ENCODE data around the gene DNAH6. TPM values are rescaled to one million over a fixed set of nuclear protein-coding genes. Genes with fewer than 3 reads are reported as not detected.

The DNAH6 gene
- total and polyA plus RNA-seq, 2 of the 13 experiments (the other 11 are each of a cell fraction or from before 2014, with no cell fraction given) = 0.01 TPM; not detected in 1

DNA sequence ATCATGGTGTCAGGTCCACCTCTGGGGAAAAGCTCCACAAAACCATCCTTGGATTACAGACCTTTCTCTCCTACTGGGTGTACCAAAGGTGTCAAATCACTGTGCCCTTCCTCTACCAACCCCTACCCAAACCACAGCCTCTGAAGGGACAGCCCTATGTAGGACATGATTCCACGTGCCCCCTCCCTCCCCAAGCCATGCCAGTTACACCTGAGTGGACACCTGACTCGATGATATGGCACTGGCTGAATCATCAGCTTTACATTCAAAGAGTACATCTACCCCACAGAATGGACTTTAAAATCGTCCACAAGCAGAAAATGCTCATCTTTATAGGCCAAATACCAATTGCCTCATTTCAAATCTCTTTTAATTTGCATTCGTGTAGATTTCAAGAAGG lies 338.6 kb downstream of the DNAH6 start:
- TF ChIP-seq DNMT1 (CRISPR knock-in tag; IDR thresholded peaks at IDR 0.05) (no peak), ZNF563 (CRISPR knock-in tag; IDR thresholded peaks at IDR 0.05) (no peak), ZFP41 (CRISPR knock-in tag; IDR thresholded peaks at IDR 0.05; ENCODE audit: borderline replicate concordance) (no peak), KMT2A (CRISPR knock-in tag; IDR thresholded peaks at IDR 0.05) (no peak), ZNF703 (CRISPR knock-in tag; IDR thresholded peaks at IDR 0.05; ENCODE audit: borderline replicate concordance) (no peak), ZNF17 (CRISPR knock-in tag; IDR thresholded peaks at IDR 0.05) (no peak), ARNTL (CRISPR knock-in tag; IDR thresholded peaks at IDR 0.05) (no peak), SMAD9 (CRISPR knock-in tag; IDR thresholded peaks at IDR 0.05) (no peak), ZNF788 (CRISPR knock-in tag; IDR thresholded peaks at IDR 0.05; ENCODE audit: borderline replicate concordance) (no peak), NFYC (CRISPR knock-in tag; IDR thresholded peaks at IDR 0.05) (no peak), NFYB (CRISPR knock-in tag; IDR thresholded peaks at IDR 0.05) (no peak), ZNF556 (CRISPR knock-in tag; IDR thresholded peaks at IDR 0.05; ENCODE audit: borderline replicate concordance) (no peak), FOXO1 (CRISPR knock-in tag; IDR thresholded peaks at IDR 0.05) (no peak), GFI1 (CRISPR knock-in tag; IDR thresholded peaks at IDR 0.05; ENCODE audit: borderline replicate concordance) (no peak)
- TF ChIP-seq, protein P1, sequence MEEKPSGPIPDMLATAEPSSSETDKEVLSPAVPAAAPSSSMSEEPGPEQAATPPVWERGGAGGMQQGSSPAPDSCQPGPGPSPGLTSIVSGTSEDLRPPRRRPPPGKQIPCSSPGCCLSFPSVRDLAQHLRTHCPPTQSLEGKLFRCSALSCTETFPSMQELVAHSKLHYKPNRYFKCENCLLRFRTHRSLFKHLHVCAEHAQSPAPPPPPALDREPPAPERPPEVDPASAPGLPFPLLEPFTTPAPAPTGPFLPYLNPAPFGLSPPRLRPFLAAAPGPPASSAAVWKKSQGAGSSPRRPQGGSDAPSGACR (CRISPR knock-in tag; IDR thresholded peaks at IDR 0.05) = no peak
- TF ChIP-seq, protein P2, sequence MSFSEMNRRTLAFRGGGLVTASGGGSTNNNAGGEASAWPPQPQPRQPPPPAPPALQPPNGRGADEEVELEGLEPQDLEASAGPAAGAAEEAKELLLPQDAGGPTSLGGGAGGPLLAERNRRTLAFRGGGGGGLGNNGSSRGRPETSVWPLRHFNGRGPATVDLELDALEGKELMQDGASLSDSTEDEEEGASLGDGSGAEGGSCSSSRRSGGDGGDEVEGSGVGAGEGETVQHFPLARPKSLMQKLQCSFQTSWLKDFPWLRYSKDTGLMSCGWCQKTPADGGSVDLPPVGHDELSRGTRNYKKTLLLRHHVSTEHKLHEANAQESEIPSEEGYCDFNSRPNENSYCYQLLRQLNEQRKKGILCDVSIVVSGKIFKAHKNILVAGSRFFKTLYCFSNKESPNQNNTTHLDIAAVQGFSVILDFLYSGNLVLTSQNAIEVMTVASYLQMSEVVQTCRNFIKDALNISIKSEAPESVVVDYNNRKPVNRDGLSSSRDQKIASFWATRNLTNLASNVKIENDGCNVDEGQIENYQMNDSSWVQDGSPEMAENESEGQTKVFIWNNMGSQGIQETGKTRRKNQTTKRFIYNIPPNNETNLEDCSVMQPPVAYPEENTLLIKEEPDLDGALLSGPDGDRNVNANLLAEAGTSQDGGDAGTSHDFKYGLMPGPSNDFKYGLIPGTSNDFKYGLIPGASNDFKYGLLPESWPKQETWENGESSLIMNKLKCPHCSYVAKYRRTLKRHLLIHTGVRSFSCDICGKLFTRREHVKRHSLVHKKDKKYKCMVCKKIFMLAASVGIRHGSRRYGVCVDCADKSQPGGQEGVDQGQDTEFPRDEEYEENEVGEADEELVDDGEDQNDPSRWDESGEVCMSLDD (CRISPR knock-in tag; IDR thresholded peaks at IDR 0.05; ENCODE audit: borderline replicate concordance) = no peak
- TF ChIP-seq, protein P3, sequence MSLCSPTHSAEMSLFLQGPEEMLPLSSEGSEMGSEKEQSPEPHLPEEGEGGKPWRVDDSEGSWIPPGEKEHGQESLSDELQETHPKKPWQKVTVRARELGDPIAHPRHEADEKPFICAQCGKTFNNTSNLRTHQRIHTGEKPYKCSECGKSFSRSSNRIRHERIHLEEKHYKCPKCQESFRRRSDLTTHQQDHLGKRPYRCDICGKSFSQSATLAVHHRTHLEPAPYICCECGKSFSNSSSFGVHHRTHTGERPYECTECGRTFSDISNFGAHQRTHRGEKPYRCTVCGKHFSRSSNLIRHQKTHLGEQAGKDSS (CRISPR knock-in tag; IDR thresholded peaks at IDR 0.05; ENCODE audit: borderline replicate concordance, low read depth) = no peak
- no peak overlapping the region for H3K27ac ChIP-seq (ENCODE audit: extremely low read length, insufficient read depth, low read length)
- intact Hi-C loops (cut with micrococcal nuclease; ENCODE audit: unreplicated experiment) (no loop called here), in situ Hi-C loops (cut with HindIII; ENCODE audit: extremely low pct_ligation_motif_present, low pct_unique_long_range_greater_than_20kb) (no loop called here)
- H3K9ac ChIP-seq (ENCODE audit: insufficient read depth, low read depth, low read length) = no peak overlapping the region
- no peaks in the 10 kb centered on the region for H3K79me2 ChIP-seq (ENCODE audit: insufficient read depth, low read length)
- FAIRE-seq = no peak
- no peak overlapping the region for H3K4me2 ChIP-seq (ENCODE audit: low read depth, low read length)
- DNase-seq (ENCODE audit: low spot score) = no peak
- peaks cover 0 to 4% of the 10 kb centered on the region in 2 experiments; a peak in 2 of 5 replicates for H3K27me3 ChIP-seq (ENCODE audit: control insufficient read depth in 1 of 2, insufficient read depth in 2 of 2, low read length in 2 of 2)
- 7% methylated on average over 4 of the region's 4 CpGs for WGBS (ENCODE audit: low lambda C conversion rate)
- CTCF ChIA-PET (ENCODE audit: low intra/inter-chr PET ratio, low total read pairs) = no interaction called here
- H3K36me3 ChIP-seq (replicated peaks in 1 of 2; ENCODE audit: control insufficient read depth in 1 of 2, insufficient read depth in 2 of 2, low read length in 2 of 2) = no peaks in the 10 kb centered on the region
- H3K9me3 ChIP-seq (ENCODE audit: low read length) = no peaks in the 10 kb centered on the region; the same call in 1 of the 2 replicates
- H3K4me3 ChIP-seq (replicated peaks in 1 of 3; ENCODE audit: insufficient read depth in 1 of 3, low read depth in 2 of 3, low read length in 3 of 3) = no peak overlapping the region
- H3K4me1 ChIP-seq (ENCODE audit: insufficient read depth, low read length) = no peaks in the 10 kb centered on the region
- no peak for ATAC-seq
- POLR2A ChIA-PET = no interaction called here
- no peaks in the 10 kb centered on the region for H4K20me1 ChIP-seq (ENCODE audit: insufficient read depth, low read length)
- no peak overlapping the region for H2AFZ ChIP-seq (ENCODE audit: low read length)
- BruUV-seq (replicated peaks) = no TSS peak
